HG03342 (cell line): ENCODE results near the gene PIPOX.

Experiments
- ATAC-seq: cut with Tn5 transposase; IDR thresholded peaks from one replicate; pipeline ENCODE4 v1.9.1; 2021; ENCODE audit warnings: mild to moderate bottlenecking, moderate library complexity; ENCODE audit not compliant: unreplicated experiment

The PIPOX gene

DNA sequence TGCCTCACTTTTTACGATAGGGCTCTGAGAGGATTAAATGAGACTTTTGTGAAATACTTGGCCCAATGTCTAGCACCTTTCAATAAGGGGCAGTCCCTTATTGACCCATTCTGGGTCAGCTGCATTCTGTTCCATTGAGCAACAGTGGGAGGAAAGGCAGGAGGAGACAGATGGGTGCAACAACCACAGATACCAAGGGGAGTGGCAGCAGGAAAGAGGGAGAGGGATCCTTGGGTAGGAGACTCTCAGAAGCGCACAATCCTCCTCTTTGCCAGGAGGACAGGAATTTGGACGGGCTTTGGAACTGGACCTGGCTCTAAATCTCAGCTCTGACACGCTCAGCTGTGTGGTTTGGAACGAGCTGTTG lies 3.5 kb downstream of the PIPOX start:
- ATAC-seq, result no peak

DNA sequence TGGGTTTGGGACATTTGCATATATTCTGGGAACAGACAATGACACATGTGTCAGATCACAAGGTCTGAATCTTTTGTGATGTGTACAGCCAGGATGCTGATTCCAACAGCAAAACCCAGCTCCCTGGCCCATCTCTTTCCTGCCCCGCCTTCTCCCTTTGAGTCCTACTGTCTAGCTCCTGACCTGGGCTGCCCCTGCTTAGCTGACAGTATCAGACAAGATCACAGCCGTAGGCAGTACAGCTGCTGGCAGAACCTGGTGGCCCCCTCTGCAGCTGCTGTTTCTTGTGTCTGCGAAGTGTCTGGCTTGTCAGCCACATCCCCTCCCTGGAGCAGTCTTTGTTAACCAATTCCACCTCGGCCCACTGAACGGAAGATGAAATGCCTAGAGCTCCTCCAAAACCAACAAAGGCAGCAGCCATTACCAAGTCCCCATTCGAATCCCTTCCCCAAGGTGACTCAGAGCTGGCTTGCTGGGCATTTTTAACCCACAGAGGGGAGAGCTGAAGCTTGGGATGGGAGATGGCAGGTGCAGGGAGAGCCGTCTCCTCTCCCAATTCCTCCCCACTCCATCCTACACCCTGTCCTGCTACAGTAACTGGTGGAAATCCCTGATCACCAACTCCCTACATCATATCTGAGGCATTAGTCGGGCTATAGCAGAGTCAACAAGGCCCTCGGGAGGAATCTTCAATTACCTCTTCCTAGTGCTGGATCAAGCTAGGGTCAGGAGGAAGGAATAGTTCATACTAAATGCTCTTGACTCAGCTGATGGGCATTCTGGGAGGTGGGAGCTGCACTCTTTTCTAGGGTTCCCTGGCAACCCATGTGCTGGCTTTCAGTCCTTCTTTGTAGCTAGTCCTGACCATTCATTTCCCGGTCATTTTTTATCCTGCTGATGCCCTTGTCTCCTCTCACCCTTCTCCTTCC lies 5.8 kb downstream of the PIPOX start:
- no peak for ATAC-seq

DNA sequence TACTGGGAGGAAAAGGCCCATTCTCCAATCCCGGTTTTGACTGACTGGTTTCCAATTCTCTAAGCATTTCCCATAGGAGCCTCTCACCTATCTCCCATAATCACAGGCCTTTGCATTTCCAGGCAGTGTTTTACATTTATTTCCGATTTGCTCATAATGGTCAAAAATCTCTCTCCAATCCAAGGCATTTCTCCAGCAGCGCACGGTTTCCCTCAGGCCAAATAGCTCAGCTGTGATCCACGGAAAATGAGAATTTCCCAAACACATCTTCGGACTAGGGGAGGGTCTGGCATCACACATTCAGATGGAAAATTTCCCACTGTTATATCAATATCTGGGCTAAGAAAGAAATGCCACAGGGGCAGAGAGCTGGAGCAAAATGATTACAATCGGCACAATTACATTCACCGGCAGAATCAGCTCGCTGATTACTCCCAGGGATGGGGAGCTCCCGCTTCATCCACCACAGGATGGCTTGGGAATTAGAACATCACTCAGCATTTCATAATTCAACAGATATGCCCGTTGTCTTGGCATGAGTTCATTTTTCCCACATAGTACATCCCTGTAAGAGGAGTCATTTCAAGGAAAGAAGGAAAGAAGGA lies 6.7 kb downstream of the PIPOX start:
- ATAC-seq, result no peak

DNA sequence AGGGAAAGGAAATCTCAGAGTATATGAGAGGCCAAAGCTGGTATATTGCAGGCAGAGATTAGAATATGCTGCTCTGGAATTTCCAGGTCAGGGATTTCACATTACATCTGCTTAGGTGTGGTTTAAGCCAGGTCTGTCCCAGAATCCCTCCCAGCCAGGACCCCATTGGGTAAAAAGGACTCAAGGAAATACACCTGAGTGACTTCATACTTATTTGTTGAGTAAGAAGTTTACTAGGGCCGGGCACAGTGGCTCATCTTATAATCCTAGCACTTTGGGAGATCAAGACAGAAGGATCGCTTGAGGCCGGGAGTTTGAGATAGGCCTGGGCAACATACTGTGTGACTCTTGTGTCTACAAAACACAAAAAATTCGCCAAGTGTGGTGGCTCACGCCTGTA lies 7.2 kb downstream of the PIPOX start:
- ATAC-seq, result no peak

DNA sequence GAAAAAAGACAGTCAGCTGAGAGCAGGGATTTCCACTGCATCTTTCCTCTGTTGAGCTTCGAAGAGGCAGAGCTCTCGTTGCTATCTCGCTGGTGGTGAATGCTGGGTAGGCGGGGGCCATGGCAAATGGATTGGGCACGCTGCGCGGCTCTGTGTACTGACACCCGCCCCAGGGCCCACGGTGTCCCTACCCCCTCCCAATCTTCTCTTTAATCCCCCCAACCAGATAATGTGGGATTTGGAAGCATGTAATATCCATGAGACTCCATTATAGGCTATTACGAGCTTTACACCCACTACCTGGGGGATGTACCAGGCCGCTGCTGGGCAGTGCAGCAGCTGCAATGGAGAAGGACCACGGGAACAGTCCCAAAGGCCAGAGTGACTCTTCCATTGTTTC lies 8.3 kb downstream of the PIPOX start:
- ATAC-seq, result no peak

DNA sequence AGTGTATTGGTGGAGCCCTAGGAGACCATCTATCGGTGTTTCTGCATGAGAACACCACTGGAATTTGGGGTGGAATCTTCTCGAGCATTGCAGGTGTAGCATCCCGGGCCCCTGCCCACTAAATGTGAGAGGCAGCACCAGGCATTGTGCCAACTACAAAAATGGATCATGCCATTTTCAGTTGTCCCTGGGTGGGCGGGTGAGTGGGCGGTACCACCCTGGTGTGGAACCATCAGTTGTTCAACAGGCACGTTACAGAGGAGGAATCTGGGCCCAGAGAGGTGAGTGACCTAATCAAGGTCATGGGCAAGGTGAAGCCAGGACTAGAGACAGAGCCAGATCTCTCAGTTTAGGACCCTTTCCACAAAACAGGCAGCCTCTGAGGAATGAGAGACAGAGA lies 8.8 kb downstream of the PIPOX start:
- no peak for ATAC-seq

DNA sequence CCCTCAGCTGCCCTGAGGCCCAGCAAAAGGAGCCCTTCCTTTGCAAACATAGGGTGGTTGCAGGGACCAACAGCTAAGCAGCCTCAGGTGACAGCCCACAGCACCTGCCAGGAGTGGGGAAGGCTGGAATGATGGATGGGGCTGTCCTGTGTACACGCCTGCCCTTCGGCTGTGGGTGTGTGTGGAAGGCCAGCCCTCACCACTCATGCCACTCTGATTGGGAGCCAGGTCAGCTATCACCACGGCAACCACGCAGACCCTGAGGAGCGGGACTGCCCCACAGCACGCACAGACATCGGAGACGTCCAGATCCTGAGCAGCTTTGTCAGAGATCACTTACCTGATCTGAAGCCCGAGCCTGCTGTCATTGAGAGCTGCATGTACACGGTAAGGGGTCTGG lies 11.9 kb downstream of the PIPOX start:
- ATAC-seq, result no peak

DNA sequence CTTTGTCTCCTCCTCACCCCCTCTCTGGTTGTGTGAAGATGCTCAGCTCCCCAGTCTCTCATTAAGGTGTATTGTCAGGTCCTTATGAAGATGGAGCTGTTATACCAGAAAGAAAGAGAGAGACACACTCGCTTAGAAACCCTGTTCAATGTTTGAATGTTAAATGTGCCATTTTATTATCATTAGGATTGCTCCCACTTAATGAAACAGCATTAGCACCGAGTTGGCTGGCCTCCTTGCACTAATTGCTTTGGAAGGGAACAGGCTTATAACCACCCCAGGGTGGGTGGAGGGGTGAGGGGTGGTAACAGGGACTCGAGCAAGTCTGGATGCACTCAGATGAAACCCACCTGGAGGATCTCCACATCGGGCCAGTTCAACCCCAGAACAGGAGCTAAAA lies 14.4 kb downstream of the PIPOX start:
- ATAC-seq, result no peak

DNA sequence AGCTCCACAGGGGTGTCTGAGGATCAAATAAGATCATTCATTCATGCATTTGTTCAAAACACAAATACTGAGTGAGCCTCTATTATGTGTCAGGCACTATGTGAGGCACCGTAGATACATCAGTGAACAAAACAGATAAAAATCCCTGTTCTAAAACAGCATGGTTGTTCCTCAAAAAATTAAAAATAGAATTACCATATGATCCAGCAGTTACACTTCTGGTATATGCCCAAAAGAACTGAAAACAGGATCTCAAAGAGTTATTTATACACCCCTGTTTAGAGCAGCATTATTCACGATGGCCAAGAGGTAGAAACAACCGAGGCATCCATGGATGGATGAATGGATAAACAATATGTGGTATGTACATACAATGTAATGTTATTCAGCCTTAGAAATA lies 15.4 kb downstream of the PIPOX start:
- ATAC-seq, result no peak

DNA sequence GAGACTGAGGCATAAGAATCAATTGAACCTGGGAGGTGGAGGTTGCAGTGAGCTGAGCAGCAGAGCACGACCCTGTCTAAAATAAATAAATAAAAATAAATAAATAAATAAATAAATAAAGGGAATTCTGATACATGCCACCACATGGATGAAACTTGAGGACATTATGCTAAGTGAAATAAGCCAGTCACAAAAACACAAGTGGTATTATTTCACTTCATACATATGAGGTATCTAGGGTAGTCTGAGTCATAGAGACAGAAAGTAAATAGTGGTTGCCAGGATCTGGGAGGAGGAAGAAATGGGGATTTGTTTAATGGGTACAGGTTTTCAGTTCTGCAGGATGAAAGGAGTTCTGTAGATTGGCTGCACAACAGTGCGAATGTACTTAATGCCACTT lies 16.3 kb downstream of the PIPOX start:
- no peak for ATAC-seq

DNA sequence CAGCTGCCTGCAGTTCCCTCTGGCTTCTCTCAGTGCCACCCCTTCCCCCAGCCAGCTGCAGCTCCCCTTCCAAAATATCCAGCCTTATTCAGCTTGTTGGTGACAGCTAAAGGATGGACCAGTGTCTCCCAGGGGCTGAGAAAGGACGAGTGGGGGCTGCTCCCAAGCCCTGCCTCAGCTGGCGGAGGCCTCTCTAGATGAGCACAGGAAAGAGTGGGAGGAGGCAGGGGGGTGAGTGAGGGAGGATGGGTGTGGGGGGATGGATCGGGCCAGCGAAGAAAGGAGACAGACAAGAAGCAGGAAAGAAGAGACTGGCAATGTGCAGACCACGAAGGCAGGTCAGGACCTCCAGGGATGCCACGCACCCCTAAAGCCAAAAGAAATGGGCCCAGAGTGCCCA lies 17.5 kb downstream of the PIPOX start:
- ATAC-seq, result no peak

DNA sequence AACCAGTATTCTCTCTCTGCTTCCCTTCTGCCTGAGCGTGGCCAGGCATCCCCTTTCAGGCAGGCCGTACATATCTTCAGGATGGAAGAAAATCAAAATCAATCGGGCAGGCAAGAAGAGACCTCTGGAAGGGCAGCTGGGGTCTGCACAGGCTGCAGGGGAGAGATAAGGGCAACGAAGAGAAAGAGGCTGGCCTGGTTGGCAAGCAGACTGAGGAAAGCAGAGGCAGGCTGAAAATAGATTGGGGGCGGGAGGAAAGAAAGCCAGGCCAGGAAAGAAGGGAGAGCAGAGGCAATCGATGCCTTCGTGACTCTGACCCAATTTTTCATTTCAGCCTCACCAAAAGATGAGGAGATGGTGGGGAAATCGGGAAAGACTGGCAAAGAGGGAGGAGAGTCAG lies 18.1 kb downstream of the PIPOX start:
- no peak for ATAC-seq

DNA sequence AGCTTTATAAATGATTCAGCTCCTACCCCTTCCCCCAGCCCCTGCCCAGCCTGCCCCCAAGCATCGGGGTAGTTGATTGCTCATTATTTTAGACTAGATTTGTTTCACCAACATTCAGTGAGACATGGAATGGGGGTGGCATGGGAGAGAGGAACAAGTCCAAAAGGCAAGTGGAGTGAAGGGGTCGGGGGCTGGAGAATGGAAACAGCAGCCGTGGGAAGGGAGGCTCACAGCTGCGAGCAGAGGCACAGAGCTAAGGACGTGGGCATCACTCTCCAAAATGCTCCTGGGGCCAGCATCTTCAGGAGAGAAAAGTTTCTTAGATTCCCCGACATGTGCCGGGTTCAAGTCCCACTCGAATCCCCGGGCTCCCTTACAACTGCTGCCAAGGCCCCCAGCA lies 19.3 kb downstream of the PIPOX start:
- ATAC-seq, result no peak

DNA sequence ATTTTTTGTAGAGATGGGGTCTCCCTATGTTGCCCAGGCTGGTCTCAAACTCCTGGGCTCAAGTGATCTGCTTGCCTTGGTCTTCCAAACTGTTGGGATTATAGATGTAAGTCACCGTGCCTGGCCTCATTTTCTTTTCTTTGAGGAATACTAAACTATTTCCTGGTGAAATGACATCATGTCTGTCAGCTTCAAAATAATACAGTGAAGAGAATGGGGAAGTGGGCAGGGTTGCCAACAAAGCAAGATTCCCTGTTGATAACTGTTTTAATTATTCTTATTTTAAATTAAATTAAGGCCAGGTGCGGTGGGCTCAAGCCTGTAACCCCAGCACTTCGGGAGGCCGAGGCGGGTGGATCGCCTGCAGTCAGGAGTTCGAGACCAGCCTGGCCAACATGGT lies 21.1 kb downstream of the PIPOX start:
- no peak for ATAC-seq

DNA sequence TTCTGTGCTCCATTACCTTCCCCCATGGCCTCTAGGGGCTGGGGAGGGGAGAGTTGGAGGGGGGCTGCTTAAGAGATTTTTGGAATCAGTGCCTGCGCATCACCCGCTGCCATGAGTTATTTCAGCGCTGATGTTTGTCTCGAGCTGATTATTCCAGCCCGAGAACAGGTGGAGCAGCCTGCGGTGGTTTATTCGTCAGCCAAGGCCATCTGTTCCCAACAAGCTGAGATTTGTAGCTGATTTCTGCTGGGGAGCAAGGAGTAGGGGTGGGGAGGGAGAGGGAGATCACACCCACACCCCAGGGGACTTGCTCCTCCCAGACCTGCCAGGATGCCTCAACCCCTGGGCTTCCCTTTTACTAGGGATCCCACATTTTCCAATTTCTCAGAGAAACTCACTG lies 23.1 kb downstream of the PIPOX start:
- ATAC-seq, result no peak

DNA sequence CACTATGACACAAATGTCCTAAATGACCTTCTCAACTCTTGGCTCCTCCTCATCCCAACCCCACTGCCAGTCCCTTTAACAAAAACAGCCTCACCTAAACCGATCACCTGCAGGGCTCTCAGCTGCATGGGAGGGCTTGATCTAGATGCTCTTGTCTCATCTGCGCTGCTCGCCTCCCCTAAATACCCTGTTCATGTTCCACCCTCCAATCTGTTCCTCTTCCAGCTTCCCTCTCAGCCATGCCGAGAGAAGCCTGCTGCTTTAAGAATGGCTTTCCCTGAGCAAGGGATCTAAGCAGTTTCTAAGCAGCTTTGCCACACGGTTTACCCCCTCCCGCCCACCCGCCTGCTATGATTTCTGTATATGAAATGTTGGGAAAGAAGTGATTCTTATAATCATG lies 23.7 kb downstream of the PIPOX start:
- ATAC-seq, result no peak

DNA sequence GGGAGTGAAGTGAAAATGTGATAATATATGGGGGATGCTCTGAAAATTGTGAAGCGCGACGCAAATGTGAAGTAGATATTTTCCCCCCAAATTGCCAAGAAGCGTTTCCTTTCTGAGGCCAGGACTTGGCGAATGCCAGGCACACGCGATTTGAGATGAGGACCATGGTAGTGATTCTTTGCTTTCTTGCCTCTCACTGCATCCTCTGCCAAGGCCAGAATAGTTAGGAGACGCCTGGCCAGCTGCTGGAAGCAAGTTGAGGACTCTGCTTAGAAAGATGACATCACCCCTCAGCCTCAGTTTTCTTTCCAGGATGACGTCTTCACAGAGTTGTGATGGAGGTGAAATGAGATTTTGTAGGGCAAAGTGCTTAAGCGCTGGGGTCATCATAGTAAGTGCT lies 25.9 kb downstream of the PIPOX start:
- no peak for ATAC-seq

DNA sequence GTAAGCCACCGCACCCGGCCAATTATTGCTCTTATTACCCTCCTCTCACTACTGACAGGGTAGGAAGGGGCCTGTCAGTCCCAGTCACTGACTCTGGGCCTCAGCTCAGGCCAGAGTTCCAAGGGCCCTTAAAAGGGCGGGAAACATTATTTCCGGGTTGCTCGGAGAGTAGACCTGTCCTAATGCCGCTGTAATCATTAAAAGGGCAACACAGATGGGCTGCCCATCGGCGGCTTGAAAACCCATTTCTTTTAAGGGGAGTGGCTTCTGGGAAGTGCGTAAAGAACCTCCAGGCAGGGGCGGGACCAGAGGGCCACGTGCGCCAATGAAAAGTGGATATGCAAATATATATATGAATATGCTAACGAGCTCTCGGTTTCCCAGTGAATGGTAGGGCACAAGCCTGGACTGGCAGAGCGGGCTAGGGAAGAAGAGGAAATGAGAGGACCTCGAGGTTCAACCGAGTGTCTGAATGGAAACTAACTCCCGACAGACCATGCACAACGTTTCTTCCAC lies 26.6 kb downstream of the PIPOX start:
- ATAC-seq, result no peak

DNA sequence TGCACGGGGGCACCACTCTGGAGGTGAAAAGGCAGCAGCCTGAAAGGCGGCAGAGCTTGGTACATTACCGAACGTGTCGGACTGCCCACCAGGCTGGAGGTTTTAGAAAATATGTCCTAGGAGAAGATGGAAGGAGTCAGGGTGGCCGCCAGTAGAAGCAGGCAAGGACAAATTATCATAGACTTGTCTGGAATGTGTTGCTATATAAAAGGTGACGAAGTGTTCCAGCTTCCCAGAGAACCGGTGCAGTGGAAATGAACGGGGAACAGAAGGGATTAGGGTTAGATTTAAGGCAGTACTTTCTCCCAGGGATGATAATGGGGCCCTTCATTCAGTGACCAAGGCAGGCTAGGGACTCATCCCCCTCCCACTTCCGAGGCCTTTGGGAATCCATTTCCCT lies 27.4 kb downstream of the PIPOX start:
- no peak for ATAC-seq

DNA sequence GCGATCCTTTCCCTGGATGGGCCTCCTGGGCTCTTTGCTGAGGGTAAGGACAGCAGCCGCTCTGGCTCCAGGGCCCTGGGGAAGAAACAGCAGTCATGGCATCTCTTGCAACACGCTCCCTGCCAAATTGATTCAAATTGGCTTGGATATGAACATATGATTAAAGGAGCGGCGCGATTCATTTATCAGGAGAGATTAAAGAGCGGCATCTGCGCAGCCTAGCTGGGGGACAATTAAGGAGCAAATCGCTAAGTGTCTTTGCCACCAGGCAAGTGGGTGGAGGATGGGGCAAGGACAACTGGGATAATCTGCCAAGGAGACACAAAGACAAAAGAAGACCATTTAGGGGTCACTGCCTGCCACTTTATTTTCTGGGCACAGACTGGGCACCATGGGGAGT lies 27.8 kb downstream of the PIPOX start:
- ATAC-seq, result no peak

DNA sequence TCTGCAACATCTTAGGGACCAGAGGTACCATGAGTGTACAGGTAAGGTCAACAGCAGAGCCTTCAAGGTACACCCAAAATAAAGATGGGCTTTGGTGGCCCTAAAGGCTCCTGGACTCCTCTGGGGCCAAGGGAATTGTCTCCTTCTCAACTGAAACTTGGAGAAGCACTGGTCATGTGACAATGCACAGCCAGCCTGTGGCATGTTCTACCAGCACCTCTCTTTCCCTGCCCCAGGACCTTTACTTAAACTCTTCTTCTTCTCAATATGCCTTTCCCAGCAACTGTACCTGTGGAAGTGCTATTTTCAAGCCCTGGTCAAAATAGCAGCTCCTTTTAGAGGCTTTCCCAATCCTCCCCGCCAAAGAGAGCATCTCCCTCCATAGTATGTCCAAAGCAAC lies 28.4 kb downstream of the PIPOX start:
- ATAC-seq, result no peak

DNA sequence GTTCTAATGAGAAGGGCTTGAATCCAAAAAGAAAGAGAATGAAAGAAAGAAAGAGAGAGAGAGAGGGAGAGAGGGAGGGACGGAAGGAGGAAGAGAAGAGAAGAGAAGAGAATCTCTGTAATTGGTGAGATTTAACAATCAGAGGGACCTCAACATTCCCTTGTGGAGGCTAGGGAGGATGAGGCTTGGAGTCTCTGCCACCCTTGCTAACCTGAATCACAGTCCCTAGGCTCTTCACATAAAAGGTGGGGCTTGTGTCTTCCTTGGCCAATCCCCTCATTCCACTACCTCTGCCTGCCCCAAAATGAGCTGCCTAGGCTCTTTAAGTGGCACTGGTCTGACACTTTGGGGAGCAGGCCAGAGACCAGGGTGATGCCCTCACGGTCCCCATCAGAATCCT lies 30.1 kb downstream of the PIPOX start:
- ATAC-seq, result no peak

DNA sequence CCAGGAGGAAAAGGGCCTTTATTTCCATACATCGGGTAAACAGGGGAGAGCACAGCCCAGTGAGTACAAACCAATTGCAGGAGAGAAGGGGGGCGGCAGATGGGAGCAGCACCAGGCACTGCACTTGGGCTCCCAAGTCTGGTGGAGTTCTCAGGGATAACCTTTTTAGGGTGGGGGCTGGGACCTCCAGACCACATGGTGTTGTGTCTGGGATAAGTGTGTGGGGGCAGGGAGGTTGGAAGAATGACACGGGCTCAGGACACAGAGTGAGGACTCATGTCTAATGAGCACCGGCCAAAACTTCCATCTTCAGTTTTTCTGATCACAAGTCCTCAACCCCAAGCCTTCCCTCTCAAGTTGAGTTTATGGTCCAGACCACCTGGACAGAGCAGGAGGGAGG lies 30.6 kb downstream of the PIPOX start:
- no peak for ATAC-seq
